Esophagus squamous epithelium (tissue), 4 donors: ENCODE measurements around the gene MTFP1.

Experiments
- POLR2A ChIP-seq, 4 donors: fragments of 450-650 bp; IDR thresholded peaks; one replicate each; pipeline ENCODE4 v1.6.1; 2017; ENCODE audit warnings: antibody characterized with exemption in 4 of 4, mild to moderate bottlenecking in 4 of 4, moderate library complexity in 3 of 4
- TF ChIP-seq, protein P1 (sequence below), 6 experiments: fragments of 450-650 bp in 4 of 6; fragments of 200-600 bp in 2 of 6; sonication (generic) in 2 of 6; IDR thresholded peaks; one replicate each; pipeline ENCODE4 v1.5.1; 2016 to 2019; ENCODE audit warnings: antibody characterized with exemption in 6 of 6, mild to moderate bottlenecking in 4 of 6, moderate library complexity in 4 of 6

DNA sequence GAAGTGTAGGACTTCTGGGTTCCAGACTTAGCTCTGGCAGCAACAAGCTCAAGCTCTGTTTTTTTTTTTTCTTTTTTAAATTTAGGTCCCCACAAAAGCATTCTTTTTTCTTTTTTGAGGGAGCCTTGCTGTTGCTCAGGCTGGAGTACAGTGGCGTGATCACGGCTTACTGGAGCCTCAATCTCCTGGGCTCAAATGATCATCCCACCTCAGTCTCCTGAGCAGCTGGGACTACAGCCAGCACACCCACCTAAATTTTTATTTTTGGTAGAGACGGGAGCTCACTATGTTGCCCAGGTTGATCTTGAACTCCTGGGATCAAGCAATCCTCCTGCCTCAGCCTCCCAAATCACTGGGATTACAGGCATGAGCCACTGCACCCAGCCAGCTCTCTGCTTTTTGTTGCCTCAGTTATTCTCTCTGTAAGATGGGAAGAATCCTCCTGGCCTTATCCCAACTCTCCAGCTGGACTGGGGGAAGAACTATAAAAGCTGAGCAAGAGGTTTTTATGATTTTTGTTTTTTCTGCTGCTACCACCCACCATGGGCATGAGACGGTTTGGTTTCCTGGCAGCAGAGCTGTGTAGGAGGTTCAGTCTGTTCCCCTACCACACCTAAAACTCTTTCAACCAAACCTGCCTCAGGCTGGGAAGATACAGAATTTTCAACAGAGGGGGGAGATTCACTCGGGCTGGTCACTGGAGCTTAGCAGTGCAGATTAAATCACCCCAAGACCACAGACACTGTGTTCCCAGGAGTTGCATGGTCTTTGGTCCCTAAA is 11.6 kb upstream of the MTFP1 start:
- TF ChIP-seq, protein P1, sequence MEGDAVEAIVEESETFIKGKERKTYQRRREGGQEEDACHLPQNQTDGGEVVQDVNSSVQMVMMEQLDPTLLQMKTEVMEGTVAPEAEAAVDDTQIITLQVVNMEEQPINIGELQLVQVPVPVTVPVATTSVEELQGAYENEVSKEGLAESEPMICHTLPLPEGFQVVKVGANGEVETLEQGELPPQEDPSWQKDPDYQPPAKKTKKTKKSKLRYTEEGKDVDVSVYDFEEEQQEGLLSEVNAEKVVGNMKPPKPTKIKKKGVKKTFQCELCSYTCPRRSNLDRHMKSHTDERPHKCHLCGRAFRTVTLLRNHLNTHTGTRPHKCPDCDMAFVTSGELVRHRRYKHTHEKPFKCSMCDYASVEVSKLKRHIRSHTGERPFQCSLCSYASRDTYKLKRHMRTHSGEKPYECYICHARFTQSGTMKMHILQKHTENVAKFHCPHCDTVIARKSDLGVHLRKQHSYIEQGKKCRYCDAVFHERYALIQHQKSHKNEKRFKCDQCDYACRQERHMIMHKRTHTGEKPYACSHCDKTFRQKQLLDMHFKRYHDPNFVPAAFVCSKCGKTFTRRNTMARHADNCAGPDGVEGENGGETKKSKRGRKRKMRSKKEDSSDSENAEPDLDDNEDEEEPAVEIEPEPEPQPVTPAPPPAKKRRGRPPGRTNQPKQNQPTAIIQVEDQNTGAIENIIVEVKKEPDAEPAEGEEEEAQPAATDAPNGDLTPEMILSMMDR (IDR thresholded peaks at IDR 0.05): no peak
- TF ChIP-seq POLR2A (IDR thresholded peaks at IDR 0.05): no peak
